Ascending aorta (tissue), 2 donors: Measurements from ENCODE around the gene CCL18. TPM values are rescaled to one million over a fixed set of nuclear protein-coding genes. Genes with fewer than 3 reads are reported as not detected.
"Not testable (repeated sequence)": the region's sequence is repeated elsewhere in the genome, so short reads cannot be mapped to it uniquely, and the experiment has no call there.

Experiments
- DNase-seq, 2 donors: peaks; one replicate each; pipeline ENCODE4 v3.0.0-alpha.2; 2019; ENCODE audit warnings: low spot score in 2 of 2
- H3K27ac ChIP-seq, 2 donors: fragments of 200-600 bp; sonication (generic); one replicate each; pipeline ENCODE4 v1.5.1; 2016 to 2017; ENCODE audit warnings: mild to moderate bottlenecking in 1 of 2
- H3K27me3 ChIP-seq: fragments of 200-600 bp; sonication (generic); one replicate; pipeline ENCODE4 v1.5.1; 2017
- H3K36me3 ChIP-seq, 2 donors: fragments of 200-600 bp; sonication (generic); one replicate each; pipeline ENCODE4 v1.5.1; 2016
- H3K4me1 ChIP-seq, 2 donors: fragments of 200-600 bp; sonication (generic); one replicate each; pipeline ENCODE4 v1.5.1; 2016 to 2017; ENCODE audit warnings: mild to moderate bottlenecking in 1 of 2
- H3K4me3 ChIP-seq, 2 donors: fragments of 200-600 bp; sonication (generic); one replicate each; pipeline ENCODE4 v1.5.1; 2016 to 2017; ENCODE audit warnings: mild to moderate bottlenecking in 1 of 2
- H3K9me3 ChIP-seq, 2 donors: fragments of 200-600 bp; sonication (generic); one replicate each; pipeline ENCODE4 v1.5.1; 2016
- CTCF ChIP-seq, 3 experiments: fragments of 200-600 bp in 2 of 3; fragments of 450-650 bp in 1 of 3; sonication (generic) in 2 of 3; IDR thresholded peaks; one replicate each; pipeline ENCODE4 v1.5.1; 2016 to 2019; ENCODE audit warnings: antibody characterized with exemption in 3 of 3, mild to moderate bottlenecking in 1 of 3, moderate library complexity in 1 of 3
- intact Hi-C: fragments of 100-400 bp; cut with DNase I; formaldehyde crosslinking; loops from one replicate; pipeline ENCODE4 v1.15.1; 2023
- total RNA-seq: library from RNA; depleted of rRNA; stranded (reverse); fragments of >200 nt; gene quantifications from one replicate; pipeline ENCODE4 v1.1.0, GENCODE V29; 2016

CCL18 gene
- total RNA-seq, 1 donor from 2014 or later, result not detected

- H3K4me1 ChIP-seq, result no peaks in the 10 kb centered on the region
- H3K36me3 ChIP-seq, result no peaks in the 10 kb centered on the region
- TF ChIP-seq CTCF (IDR thresholded peaks at IDR 0.05), result no peak
- DNase-seq, result no peak
- no peaks in the 10 kb centered on the region for H3K27me3 ChIP-seq
- intact Hi-C loops, result no loop called here
- H3K27ac ChIP-seq, result no peak overlapping the region
- no peaks in the 10 kb centered on the region for H3K9me3 ChIP-seq
- no peak overlapping the region for H3K4me3 ChIP-seq
These were observed 42.4 kb downstream of the CCL18 start for GRCh38 chr17:36106493-36106835.

- H3K4me3 ChIP-seq, result no peak overlapping the region
- H3K27me3 ChIP-seq, result no peaks in the 10 kb centered on the region
- no peak for TF ChIP-seq CTCF (IDR thresholded peaks at IDR 0.05)
- no peaks in the 10 kb centered on the region for H3K9me3 ChIP-seq
- H3K27ac ChIP-seq, result no peak overlapping the region
- no peak for DNase-seq
- no peaks in the 10 kb centered on the region for H3K36me3 ChIP-seq
- H3K4me1 ChIP-seq, result no peaks in the 10 kb centered on the region
- intact Hi-C loops, result no loop called here
These were observed 43.6 kb downstream of the CCL18 start for GRCh38 chr17:36107660-36108059.

DNA sequence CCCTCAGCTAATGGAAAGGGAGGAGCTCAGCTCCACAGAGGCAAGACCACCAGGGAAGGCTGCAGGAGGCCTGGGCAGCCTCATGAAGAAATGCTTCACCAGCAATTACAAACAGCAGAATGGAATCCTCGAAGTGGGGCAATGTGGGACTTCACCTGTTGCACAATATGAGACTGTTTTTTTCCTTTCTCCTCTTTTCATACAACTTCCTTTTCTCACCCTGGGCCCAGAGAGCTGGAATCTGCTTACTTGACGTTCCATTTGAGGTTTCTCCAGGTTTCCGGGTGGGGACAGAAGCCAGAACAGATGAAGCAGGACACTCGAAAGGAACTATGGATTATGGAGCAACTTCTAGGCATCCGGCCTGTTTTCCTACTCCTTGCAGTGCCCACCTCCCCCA, 44.2 kb downstream of the CCL18 start:
- H3K27me3 ChIP-seq, H3K4me1 ChIP-seq, DNase-seq, H3K9me3 ChIP-seq, H3K27ac ChIP-seq, H3K36me3 ChIP-seq, intact Hi-C loops, H3K4me3 ChIP-seq: not testable (repeated sequence)

- Histone ChIP-seq H3K36me3 (no peaks in the 10 kb centered on the region), H3K9me3 (no peaks in the 10 kb centered on the region), H3K4me3 (no peak overlapping the region), H3K4me1 (no peaks in the 10 kb centered on the region), H3K27me3 (no peaks in the 10 kb centered on the region), H3K27ac (no peak overlapping the region)
- no peak for DNase-seq
- intact Hi-C loops, result no loop called here
- TF ChIP-seq CTCF (IDR thresholded peaks at IDR 0.05), result no peak
These were observed 47.0 kb downstream of the CCL18 start for GRCh38 chr17:36111068-36111490.

- Histone ChIP-seq H3K36me3 (no peaks in the 10 kb centered on the region), H3K4me3 (no peak overlapping the region), H3K27me3 (no peaks in the 10 kb centered on the region), H3K9me3 (no peaks in the 10 kb centered on the region), H3K4me1 (no peaks in the 10 kb centered on the region), H3K27ac (no peak overlapping the region)
- intact Hi-C loops, result no loop called here
- no peak for DNase-seq
- TF ChIP-seq CTCF (IDR thresholded peaks at IDR 0.05), result no peak
These were observed 48.5 kb downstream of the CCL18 start for GRCh38 chr17:36112572-36112971.

GRCh38 chr17:36113131-36113530, 49.1 kb downstream of the CCL18 start:
- H3K27ac ChIP-seq, intact Hi-C loops, H3K36me3 ChIP-seq, H3K4me3 ChIP-seq, H3K4me1 ChIP-seq, H3K9me3 ChIP-seq, DNase-seq, H3K27me3 ChIP-seq: not testable (repeated sequence)

- H3K27me3 ChIP-seq, H3K36me3 ChIP-seq, H3K4me3 ChIP-seq, H3K27ac ChIP-seq, H3K4me1 ChIP-seq, H3K9me3 ChIP-seq, DNase-seq, intact Hi-C loops: not testable (repeated sequence)
These were observed 51.0 kb downstream of the CCL18 start for GRCh38 chr17:36114971-36115648.

DNA sequence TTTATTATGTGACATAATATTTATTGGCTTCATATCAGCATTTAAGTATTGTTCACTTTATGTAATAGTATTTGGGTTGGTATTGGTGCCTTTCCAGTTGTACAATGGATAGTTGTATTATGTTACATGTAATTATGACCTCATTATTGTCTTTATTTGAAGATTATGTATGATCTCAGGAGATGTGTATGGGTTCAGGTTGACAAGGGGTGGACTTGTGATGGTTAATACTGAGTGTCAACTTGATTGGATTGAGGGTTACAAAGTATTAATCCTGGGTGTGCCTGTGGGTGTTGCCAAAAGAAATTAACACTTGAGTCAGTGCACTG, 51.5 kb downstream of the CCL18 start:
- H3K4me1 ChIP-seq, H3K9me3 ChIP-seq, intact Hi-C loops, H3K4me3 ChIP-seq, H3K36me3 ChIP-seq, H3K27ac ChIP-seq, DNase-seq, H3K27me3 ChIP-seq: not testable (repeated sequence)
